ENCODE data around the gene HAPLN1.

GRCh38 chr5:83752700-83753099, 32.0 kb upstream of the HAPLN1 start:
- TF ChIP-seq CTCF (conservative IDR thresholded peaks at IDR 0.05; ENCODE audit: low read depth, low read length) (no peak), EZH2 (IDR thresholded peaks at IDR 0.05; ENCODE audit: low read length, unreplicated experiment) (no peak)

All from PC-3 (cell line).